Measurements from ENCODE around the gene ALG2.

Gene ALG2

DNA sequence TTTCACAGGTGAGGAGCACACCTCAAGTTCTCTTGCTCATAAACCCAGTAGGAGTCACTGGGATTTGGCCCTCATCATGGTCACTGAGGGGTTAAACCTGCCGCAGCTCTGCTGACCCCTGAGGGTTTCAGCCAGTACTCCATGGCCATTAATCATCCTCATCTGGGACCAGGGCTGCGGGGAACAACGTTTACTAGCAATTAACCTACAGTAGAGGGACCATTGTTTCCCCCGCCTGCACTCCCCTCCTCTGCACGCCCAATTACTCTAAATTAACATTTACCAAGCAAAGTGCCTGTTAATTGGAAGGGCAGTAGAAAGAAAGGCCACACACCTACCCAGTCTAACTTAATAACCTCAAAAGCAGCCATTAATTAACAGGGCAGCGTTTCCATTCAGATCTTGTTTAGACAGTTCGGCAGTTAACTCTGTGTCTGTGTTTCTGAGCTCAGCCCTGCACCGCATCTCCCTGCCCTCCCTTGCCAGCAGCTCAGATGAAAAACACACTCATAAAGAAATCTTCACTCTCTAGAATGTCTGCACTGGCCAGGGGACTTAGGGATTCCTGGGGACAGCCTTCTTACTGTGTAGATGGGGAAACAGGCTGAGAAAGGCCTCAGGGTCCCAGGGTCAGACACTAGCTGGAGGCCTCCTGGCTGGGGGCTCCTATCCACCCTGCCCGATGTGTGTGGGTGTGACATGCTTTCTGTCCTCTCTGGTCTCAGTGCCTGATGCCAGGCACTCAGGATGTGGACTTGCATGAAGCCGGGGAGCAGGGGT is 51.6 kb downstream of the ALG2 start:
- DNase-seq: no peak

DNA sequence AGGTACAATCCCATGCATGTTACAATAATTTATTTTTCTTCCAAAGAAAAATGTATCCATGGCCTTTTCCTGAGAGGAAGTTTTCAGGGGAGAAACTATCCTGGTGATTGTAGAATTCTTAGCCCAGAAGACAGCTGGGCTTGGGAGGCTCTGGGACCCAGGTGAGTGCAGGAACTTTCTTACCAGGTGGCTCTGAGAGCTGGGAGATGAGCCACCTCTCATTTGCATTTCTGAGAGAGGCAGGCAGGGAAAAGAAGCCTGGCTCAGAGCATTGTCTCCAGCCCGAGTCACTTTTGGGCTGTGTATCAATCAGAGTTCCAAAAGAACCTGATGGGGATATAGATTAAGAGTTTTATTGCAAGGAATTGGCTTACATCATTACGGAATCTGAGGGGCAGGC is 52.7 kb downstream of the ALG2 start:
- no peak for DNase-seq

DNA sequence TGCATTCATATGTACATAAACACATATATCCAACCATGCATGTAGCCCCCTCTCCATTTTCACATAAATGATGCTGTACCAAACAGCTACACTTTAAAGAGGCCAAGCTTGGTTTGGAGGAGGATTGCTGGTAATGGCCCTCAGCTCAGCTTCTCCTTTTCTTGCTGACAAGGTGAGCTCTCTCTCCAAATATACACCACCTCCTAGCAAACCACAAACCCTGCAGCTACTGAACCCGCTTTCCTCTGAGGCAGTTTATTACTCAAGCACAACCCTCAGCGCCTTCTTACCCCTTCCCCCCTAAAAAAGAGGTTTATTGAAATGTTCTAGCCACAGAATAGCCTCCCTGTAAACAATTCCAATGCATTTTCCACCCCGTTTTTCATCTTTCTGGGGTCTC is 54.0 kb downstream of the ALG2 start:
- DNase-seq: no peak

DNA sequence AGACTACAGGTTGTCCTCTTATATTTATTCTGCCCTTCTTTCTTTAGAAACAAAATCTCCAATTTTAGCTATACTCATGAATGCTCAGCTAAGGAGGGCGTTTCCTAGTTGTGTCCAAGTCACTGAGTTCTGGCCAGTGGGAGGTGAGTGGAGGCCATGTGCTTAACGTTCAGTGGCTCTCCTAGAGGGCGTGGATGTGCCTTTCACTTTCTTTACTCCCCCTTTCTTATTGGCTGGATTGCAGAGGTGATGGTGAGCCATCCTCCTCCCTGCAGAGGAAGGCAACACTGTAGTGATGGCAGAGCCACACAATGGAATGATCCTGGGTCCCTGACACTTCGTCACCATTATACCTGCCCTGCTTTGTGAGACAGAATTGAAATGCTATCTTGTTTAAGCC is 54.6 kb downstream of the ALG2 start:
- no peak for DNase-seq
